Endothelial cell of hepatic sinusoid (primary cell): Measurements from ENCODE around the gene BOD1L1.

Experiments used
- in situ Hi-C: cut with HindIII; loops from 2 replicates; pipeline ENCODE4 v1.10.0; 2017; ENCODE audit warnings: low sequenced_read_pairs

Gene BOD1L1

DNA sequence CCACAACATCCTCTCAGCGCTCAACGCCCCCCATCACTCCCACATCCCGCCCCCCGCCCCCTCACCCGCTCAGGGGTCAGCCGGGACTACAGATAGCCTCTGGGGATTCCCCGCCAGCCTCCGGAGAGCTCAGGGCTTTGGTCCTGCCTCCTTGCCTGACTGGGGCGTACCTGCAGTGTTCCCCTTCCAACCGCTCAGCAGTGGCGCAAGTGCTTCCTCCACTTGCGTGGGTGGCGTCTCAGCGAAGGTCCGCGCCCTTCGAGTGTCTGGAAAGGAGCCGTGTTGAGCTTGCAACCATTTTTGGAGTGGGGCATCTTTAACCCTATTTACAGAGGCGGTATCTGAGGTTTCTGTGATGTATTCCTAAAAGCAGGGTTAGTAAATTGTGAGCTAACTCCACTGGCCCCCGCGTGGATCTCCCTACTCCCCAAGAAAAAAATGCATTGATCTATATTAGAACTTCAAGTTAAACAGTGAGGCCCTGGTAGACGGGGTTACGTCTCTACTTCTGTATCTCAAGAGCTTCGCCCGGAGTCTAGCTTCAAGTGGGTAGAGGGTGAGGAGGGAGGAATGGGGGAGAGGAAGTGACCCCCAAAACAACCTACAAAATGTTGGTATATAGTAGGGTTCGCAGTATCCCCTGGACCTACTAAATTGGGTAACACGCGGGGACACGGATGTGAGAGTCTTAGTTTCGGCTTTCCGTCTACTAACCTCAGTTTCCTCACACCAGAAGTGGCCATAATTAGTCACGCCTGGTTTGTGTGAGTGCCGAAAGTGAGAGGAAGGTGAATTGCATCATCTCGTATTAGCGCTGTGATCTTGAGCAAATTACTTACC, 99.3 kb downstream of the BOD1L1 start:
- in situ Hi-C loops: loop anchor here (25.0 kb wide), 1 partner anchor 666 kb away; no protein-coding TSS in a partner anchor

DNA sequence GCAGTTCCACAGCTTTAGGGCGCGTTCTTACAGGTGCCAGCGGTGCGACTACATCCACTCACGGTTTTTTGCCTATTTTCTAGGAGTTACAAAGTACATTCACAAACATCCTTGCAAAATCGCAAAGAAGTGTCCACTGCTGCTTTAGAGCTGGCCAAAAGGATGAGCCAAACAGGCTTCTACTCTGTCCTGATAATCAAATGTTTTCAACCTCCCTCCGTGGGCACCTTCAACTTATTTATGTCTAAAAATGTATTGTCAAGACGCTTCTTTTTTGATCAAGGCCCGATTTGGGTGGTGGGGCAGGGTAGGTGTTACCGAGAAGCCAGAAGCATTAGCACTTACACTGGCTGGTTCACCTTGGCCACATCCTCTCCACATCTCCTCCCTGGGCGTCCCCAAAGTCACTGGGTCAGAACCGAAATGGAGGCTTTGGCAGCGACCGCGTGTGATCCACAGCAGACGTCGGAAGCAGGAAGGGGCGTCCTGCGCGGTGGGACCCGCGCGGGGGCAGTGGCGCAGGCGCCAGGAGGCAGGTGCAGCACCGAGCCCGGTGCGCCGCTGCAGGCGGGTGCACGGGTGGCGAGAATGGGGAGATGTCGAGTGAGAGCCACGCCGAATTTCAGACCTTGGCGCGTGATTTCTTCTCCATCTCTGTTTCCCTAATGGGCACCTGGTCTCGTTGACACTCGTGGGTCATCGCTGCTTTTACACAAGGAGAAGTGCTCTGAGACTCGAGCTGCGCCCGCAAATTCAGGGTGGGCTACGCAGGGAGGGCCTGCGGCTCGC, 100.1 kb downstream of the BOD1L1 start:
- in situ Hi-C loops: loop anchor here (25.0 kb wide), 1 partner anchor 665 kb away; no protein-coding TSS in a partner anchor

DNA sequence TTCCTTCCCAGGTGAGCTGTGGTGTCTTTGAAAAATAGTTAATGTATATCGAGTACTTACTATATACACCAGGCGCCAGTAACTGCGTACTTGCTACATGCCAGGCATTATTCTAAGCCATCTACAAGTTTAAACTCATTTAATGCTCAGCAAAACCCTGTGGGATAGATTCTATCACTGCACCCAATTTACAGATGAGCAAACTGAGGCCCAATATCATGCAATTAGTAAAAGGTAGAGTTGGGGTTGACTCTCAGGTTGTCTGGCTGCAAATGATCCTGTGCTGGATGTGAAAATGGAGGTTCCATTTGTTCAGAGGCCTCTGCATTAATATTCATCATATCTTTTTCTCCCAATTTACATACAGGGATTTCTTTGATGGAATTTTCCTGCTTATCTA, 100.9 kb downstream of the BOD1L1 start:
- in situ Hi-C loops: loop anchor here (25.0 kb wide), 1 partner anchor 664 kb away; no protein-coding TSS in a partner anchor

DNA sequence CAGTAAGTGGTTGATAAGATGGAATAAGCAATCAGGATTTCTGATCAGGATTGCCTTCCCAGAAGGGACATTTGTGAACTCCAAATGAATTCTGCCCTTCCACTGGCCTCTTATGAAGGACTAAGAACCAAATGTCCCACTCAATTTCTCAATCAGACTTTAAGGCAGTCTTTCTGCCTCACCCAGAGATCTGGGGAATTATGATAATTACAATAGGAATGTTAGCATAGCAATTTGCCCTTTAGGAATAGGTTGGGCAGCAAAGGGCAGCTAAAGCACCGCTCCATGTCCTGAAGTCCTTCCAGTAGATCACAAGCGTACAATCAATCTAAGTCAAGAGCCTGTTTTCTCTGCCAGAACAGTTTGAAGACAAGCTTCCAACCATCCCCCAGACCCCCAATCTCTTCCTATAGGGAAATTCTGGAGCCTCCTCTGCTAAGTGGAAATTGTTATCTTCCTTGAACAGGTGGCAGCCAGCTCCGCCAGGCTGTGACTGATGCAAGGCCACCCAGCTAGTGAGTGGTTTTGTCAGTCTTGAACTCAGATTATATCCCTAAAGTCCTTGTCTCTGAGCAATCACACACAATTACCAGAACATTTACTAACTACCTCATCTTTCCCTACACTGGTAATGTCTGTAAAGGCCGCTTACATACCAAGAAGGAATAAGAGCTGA, 101.8 kb downstream of the BOD1L1 start:
- in situ Hi-C loops: loop anchor here (25.0 kb wide), 1 partner anchor 663 kb away; no protein-coding TSS in a partner anchor

DNA sequence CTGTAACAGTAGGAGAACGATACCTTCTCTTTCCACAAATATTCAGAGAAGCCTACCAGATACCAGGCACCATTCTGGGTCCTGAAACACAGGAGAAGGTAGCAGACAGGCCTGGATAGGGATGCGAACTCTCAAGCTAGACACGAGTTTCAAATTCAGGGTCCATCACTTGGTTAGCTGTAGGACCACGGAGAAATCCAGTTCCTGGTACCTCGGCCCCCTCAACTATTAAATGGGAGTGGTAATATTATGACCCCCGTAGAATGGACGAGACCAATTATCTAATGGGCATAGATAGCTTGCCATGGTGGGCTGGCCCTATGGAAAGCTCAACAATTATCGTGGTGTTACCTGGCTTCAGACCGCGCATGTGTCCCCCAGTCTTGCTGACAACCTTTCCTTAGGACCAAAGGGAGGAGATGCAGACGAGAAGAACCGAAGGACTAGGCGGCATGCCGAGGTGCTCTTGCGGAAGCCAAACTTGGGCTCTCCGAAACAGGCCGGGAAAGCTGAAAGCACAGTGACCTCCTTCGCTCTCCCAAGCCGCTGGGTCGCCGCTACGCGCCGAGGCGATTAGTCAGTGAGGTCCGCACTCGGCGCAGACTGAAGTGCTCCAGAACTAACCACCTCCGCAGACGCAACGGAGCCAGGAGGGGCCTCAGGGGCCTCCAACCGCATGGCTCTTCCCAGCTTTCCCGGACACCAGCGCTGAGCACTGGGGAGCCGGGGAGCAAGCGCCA, 102.9 kb downstream of the BOD1L1 start:
- in situ Hi-C loops: loop anchor here (25.0 kb wide), 1 partner anchor 662 kb away; no protein-coding TSS in a partner anchor

DNA sequence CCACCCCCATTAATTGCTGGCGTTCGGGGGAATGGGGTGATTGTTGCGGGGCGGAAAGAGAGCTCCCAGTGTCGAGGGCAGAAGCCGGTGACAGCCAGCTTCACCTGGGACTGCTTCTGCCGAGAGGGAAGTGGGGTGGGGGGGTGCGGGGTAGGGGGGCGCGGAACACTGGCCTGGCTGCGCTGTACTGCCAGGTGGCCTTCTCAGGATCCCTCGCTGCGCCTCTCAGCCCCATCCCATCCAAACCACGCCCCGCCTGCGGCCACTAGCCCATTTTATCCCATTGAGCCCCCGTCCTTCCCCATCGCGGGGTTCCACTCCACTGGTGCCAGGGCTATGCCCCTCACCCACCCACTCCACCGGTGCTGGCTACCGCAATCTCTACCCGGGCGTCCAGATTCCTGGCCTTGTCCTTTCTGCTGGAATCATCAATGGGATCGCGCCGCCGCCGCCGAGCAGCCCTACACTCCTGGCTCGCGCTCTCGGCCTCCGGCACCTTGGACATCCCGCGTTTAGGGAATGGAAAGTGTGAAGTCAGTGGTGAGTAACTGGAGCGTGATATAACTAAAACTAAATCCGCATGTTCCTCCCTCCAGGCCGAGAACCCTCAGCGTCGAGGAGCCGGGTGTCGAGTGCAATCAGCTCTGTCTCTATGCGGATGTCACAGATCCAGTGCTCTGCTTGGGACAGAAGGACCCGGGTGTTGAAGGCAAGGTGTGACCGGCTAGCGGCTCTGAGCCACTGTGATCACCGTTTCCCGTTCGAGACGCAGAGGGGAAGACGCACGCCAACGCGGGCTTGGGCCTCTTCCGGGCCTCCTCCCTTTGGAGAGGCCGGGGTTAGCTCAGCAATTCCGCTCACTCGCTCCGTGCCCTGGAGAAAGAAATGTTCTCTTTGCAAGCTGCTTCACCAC, 103.7 kb downstream of the BOD1L1 start:
- in situ Hi-C loops: no loop called here

DNA sequence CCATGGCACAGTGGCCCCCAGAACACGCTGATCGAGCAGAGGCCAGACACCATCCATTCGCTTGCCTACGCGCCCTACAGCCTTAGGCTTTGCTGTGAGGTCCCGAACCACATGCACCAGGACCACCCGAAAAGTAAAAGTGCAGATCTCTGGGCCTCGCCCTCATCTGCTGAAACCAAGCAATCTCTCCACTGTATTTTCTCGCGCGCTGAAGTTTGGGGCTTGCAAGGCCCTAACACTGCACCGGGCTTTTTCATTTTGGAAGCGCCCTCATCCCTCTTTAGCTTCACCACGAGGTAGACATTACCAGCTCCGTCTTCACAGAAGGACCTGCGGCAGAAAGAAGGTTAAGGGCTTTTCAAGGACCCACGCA, 104.4 kb downstream of the BOD1L1 start:
- in situ Hi-C loops: no loop called here

DNA sequence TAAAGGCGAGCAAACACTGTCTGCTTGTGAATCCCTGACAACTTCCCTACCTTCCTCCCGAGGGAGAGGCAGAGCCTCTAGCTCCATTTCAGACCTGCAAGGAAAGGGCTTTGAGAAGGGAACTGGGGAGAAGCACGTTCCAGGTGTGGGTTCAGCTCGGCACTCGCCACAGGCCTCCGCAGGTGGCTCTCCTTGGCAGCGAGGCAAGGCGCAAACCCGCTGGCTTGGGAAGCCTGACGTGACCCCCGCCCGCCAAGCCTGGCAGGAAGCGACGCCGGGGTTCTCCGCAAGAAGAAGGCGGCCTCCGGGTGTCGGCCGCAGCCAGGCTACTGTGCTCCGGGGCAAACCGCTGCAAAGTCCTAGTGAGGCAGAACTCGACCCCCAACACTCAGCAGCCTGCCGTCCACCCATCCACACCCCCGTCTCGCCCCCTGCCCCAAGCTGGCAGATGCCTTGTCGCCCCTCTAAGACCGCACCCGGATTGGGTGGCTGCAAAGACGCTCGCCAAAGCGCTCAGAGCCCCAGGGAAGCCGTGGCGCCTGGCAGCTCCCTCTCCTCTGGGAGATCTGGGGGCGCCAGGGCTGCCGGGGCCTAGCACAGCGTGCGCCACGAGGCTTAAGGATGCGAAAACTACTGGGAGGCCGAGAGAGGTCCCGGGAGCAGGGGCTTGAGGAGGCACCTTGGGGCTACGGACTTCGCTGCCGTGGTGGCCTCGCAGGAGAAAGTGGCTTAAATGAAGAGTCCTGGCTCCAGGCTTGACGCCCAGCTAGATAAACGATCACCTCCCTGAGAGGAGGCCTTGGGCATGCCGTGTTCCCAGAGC, 105.0 kb downstream of the BOD1L1 start:
- in situ Hi-C loops: no loop called here

DNA sequence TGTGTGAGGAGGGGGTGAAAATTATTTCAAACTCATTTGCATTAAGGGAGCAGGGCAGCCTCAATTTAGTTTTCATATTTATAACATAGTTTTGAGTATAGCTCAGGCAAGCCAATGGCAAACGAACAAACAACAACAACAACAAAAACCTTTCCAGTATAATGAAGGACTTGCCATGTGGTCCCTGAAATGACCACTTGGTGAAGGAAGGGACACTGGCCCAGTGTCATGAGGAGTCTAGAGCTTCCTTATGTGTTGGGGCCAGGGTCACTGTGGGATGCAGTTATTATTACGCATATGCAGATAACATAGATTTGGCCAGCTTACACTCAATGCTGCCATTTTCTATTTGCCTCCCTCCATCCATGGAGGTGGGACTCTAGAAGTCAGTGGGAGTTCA, 106.5 kb downstream of the BOD1L1 start:
- in situ Hi-C loops: no loop called here
